Right lobe of liver (tissue), 4 donors: Measurements from ENCODE around the gene VRK3.

Source experiments
- POLR2A ChIP-seq: fragments of 450-650 bp; IDR thresholded peaks from one replicate; pipeline ENCODE4 v1.6.1; 2017; ENCODE audit warnings: antibody characterized with exemption, mild to moderate bottlenecking
- TF ChIP-seq, protein P1 (sequence below), 4 donors: fragments of 200-600 bp in 3 of 4; fragments of 450-650 bp in 1 of 4; IDR thresholded peaks; one replicate each; pipeline versions ENCODE4 v1.5.1 to v1.8.0; 2016 to 2022; ENCODE audit warnings: antibody characterized with exemption in 4 of 4, mild to moderate bottlenecking in 2 of 4
- donor health status: DM: no; HTN: no; CAD: no.
- donor health status: DM: no; HTN: no; CAD: no.
- donor health status: DM: no; HTN: yes; CAD: no.

GRCh38 chr19:49952479-49952836, 72.7 kb downstream of the VRK3 start:
- TF ChIP-seq, protein P1, sequence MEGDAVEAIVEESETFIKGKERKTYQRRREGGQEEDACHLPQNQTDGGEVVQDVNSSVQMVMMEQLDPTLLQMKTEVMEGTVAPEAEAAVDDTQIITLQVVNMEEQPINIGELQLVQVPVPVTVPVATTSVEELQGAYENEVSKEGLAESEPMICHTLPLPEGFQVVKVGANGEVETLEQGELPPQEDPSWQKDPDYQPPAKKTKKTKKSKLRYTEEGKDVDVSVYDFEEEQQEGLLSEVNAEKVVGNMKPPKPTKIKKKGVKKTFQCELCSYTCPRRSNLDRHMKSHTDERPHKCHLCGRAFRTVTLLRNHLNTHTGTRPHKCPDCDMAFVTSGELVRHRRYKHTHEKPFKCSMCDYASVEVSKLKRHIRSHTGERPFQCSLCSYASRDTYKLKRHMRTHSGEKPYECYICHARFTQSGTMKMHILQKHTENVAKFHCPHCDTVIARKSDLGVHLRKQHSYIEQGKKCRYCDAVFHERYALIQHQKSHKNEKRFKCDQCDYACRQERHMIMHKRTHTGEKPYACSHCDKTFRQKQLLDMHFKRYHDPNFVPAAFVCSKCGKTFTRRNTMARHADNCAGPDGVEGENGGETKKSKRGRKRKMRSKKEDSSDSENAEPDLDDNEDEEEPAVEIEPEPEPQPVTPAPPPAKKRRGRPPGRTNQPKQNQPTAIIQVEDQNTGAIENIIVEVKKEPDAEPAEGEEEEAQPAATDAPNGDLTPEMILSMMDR (IDR thresholded peaks at IDR 0.05): no peak
- TF ChIP-seq POLR2A: no peak
